K562 (cell line): ENCODE data around the gene MS4A8. TPM values are rescaled to one million over a fixed set of nuclear protein-coding genes. Genes with fewer than 3 reads are reported as not detected.

Experiments
- ATAC-seq: fragments of 200-7000 bp; cut with Tn5 transposase; 3 replicates; pipeline ENCODE4 v1.9.1; 2020; ENCODE audit warnings: moderate library complexity
- BruUV-seq: library from RNA; stranded (reverse); fragments of 400-500 nt; replicated peaks from 2 replicates; lab custom pipeline; 2021; lab: Mats Ljungman, UMichigan
- CTCF ChIA-PET: fragments of 300-600 bp; formaldehyde crosslinking; extraction: SDS; loops from one replicate; lab custom pipeline; 2021; ENCODE audit warnings: low intra/inter-chr PET ratio; lab: Yijun Ruan, JAX
- POLR2A ChIA-PET: fragments of 300-600, 350-650 bp; sonication (Branson Sonifier 250); formaldehyde crosslinking; extraction: SDS; loops from one replicate; lab custom pipeline; 2021; ENCODE audit warnings: antibody characterized with exemption, inconsistent platforms; lab: Yijun Ruan, JAX
- DNase-seq, 4 experiments: peaks; one replicate each; pipeline versions ENCODE4 v3.0.0 to v3.0.0-alpha.2; 2011 to 2018; ENCODE audit warnings: low spot score in 3 of 4, mixed read lengths in 3 of 4; ENCODE audit errors: extremely low read depth in 1 of 4
- FAIRE-seq: peaks from 2 replicates; lab custom pipeline; 2011; peaks lifted over from hg19 to GRCh38; lab: Jason Lieb, UNC
- H2AFZ ChIP-seq: 2 replicates; pipeline ENCODE4 v1.6.0; 2011; ENCODE audit warnings: low read depth, low read length, control low read depth, inconsistent platforms
- H3K27ac ChIP-seq: fragments of 200-600 bp; 3 replicates; pipeline ENCODE4 v1.8.0; 2011; ENCODE audit warnings: low read depth, mild to moderate bottlenecking, control low read depth, inconsistent platforms, low read length, moderate library complexity, mixed read lengths; ENCODE audit errors: extremely low read depth
- H3K27me3 ChIP-seq, 2 experiments: fragments of 300-600 bp in 1 of 2; 2 replicates in 1 of 2; 3 replicates in 1 of 2; pipeline versions ENCODE4 v1.6.0 to v1.8.0; 2011; ENCODE audit warnings: inconsistent platforms in 2 of 2, low read length in 2 of 2, mild to moderate bottlenecking in 1 of 2, mixed read lengths in 1 of 2, moderate library complexity in 1 of 2; ENCODE audit not compliant: control insufficient read depth in 2 of 2, insufficient read depth in 2 of 2
- H3K36me3 ChIP-seq: fragments of 300-600 bp; 3 replicates; pipeline ENCODE4 v1.8.0; 2011; ENCODE audit warnings: mild to moderate bottlenecking, low read length, inconsistent platforms; ENCODE audit not compliant: control insufficient read depth, insufficient read depth
- H3K4me1 ChIP-seq, 2 experiments: fragments of 200-600 bp in 1 of 2; replicated peaks in 1 of 2; 2 replicates in 1 of 2; 3 replicates in 1 of 2; pipeline versions ENCODE4 v1.5.1 to v1.8.0; 2011; ENCODE audit warnings: inconsistent platforms in 2 of 2, low read length in 2 of 2, mild to moderate bottlenecking in 1 of 2, mixed read lengths in 1 of 2, moderate library complexity in 1 of 2; ENCODE audit not compliant: control insufficient read depth in 2 of 2, insufficient read depth in 2 of 2
- H3K4me2 ChIP-seq: 2 replicates; pipeline ENCODE4 v1.6.1; 2011; ENCODE audit warnings: low read length, control low read depth, inconsistent platforms, mixed read lengths; ENCODE audit not compliant: insufficient read depth
- H3K4me3 ChIP-seq: fragments of 200-600 bp; sonication (generic), shearing (Covaris generic); 2 replicates; pipeline ENCODE4 v1.5.1; 2016; ENCODE audit warnings: control low read depth, inconsistent platforms
- H3K79me2 ChIP-seq: fragments of 200-600 bp; 3 replicates; pipeline ENCODE4 v1.8.0; 2011; ENCODE audit warnings: low read length, inconsistent platforms; ENCODE audit not compliant: control insufficient read depth, insufficient read depth
- H3K9ac ChIP-seq, 2 experiments: 2 replicates each; pipeline versions ENCODE4 v1.6.0 to v1.6.1; 2011; ENCODE audit warnings: low read depth in 2 of 2, low read length in 2 of 2, control low read depth in 1 of 2, inconsistent platforms in 1 of 2, mild to moderate bottlenecking in 1 of 2, mixed read lengths in 1 of 2; ENCODE audit not compliant: insufficient read depth in 1 of 2
- H3K9me1 ChIP-seq: one replicate; pipeline ENCODE4 v1.6.0; 2011; ENCODE audit warnings: inconsistent platforms, mild to moderate bottlenecking, low read length, moderate library complexity; ENCODE audit not compliant: control insufficient read depth, insufficient read depth
- H3K9me3 ChIP-seq: replicated peaks from 2 replicates; pipeline ENCODE4 v1.5.1; 2011; ENCODE audit warnings: low read depth, low read length, inconsistent platforms; ENCODE audit not compliant: control insufficient read depth, insufficient read depth
- H4K20me1 ChIP-seq: replicated peaks from 2 replicates; pipeline ENCODE4 v1.6.1; 2011; ENCODE audit warnings: low read length, inconsistent platforms, mixed read lengths; ENCODE audit not compliant: control insufficient read depth, insufficient read depth
- GABPB2 ChIP-seq: fragments of 250-450 bp; sonication (Bioruptor Pico); conservative IDR thresholded peaks from 2 replicates; pipeline ENCODE4 v1.5.1; 2021; ENCODE audit warnings: mild to moderate bottlenecking
- HMGN3 ChIP-seq: IDR thresholded peaks from 2 replicates; pipeline ENCODE4 v1.6.1; 2011; ENCODE audit warnings: borderline replicate concordance, low read depth, mild to moderate bottlenecking, mixed read lengths, low read length; ENCODE audit not compliant: insufficient read length; ENCODE audit errors: extremely low read depth
- MTF1 ChIP-seq: fragments of 250-450 bp; sonication (Bioruptor Pico); IDR thresholded peaks from 2 replicates; pipeline ENCODE4 v1.9.0; 2021; ENCODE audit warnings: moderate library complexity, mild to moderate bottlenecking, inconsistent platforms, borderline replicate concordance
- PHTF2 ChIP-seq: fragments of 250-450 bp; sonication (Bioruptor Pico); IDR thresholded peaks from 2 replicates; pipeline ENCODE4 v1.5.0; 2021; ENCODE audit warnings: mild to moderate bottlenecking
- RBM17 ChIP-seq: fragments of 200-400 bp; formaldehyde crosslinking; IDR thresholded peaks from 2 replicates; pipeline ENCODE4 v1.6.1; 2017; ENCODE audit warnings: low read depth, mild to moderate bottlenecking, low read length, borderline replicate concordance
- SRF ChIP-seq, 2 experiments: fragments of 250-450, 450-650 bp in 1 of 2; sonication (Bioruptor Pico) in 1 of 2; sonication (generic) in 1 of 2; formaldehyde crosslinking; IDR thresholded peaks; 2 replicates each; pipeline versions ENCODE4 v1.5.0 to v1.5.1; 2020 to 2022; ENCODE audit warnings: mild to moderate bottlenecking in 1 of 2, missing genetic modification reagents in 1 of 2
- U2AF2 ChIP-seq: fragments of 200-400 bp; formaldehyde crosslinking; optimal IDR thresholded peaks from 2 replicates; pipeline ENCODE3; 2017; ENCODE audit warnings: low read depth, mild to moderate bottlenecking, low read length
- XRCC3 ChIP-seq: fragments of 450-650 bp; IDR thresholded peaks from 2 replicates; pipeline ENCODE4 v1.6.1; 2017; ENCODE audit warnings: mild to moderate bottlenecking, moderate library complexity
- ZEB2 ChIP-seq: fragments of 450-650 bp; IDR thresholded peaks from 2 replicates; pipeline ENCODE4 v1.6.1; 2016
- ZMIZ1 ChIP-seq, 2 experiments: fragments of 150-350 bp in 1 of 2; IDR thresholded peaks; 2 replicates each; pipeline ENCODE4 v1.6.1; 2012 to 2016; ENCODE audit warnings: low read depth in 2 of 2, low read length in 2 of 2, mild to moderate bottlenecking in 1 of 2, moderate library complexity in 1 of 2
- ZNF408 ChIP-seq: fragments of 250-450 bp; sonication (Bioruptor Pico); IDR thresholded peaks from 2 replicates; pipeline ENCODE4 v1.4.0; 2020; ENCODE audit warnings: low read depth, mild to moderate bottlenecking, moderate library complexity
- WGBS: fragments of 100-300 bp; shearing (Covaris generic); methylation state at CpG from one replicate; pipeline ENCODE4 v1.1.6; 2016; ENCODE audit warnings: low coverage, mixed read lengths; ENCODE audit not compliant: insufficient coverage; ENCODE audit errors: missing lambda C conversion rate; 5-methylcytosine and 5-hydroxymethylcytosine counted together
- in situ Hi-C: fragments of 300-500 bp; cut with MboI; formaldehyde crosslinking; loops from 4 replicates; pipeline ENCODE4 v1.15.0; 2018; ENCODE audit warnings: inconsistent platforms, mixed read lengths
- intact Hi-C: fragments of 100-400 bp; cut with micrococcal nuclease; formaldehyde crosslinking; loops from 2 replicates; pipeline ENCODE4 v1.14.2; 2022
- polyA plus RNA-seq, 8 experiments: library from polyadenylated mRNA; depleted of rRNA in 4 of 8; stranded (reverse) in 5 of 8; unstranded in 3 of 8; fragments of >200 nt; fragmentation: Nextera tagmentation in 2 of 8; fragmentation: Illumina TruSeq in 1 of 8; extraction: Ambion mirVana in 2 of 8; extraction: Trizol in 1 of 8; gene quantifications; 2 replicates each; pipeline versions ENCODE4 v1.2.1 to v1.2.3, GENCODE V29; 2011 to 2014; ENCODE audit warnings: inconsistent platforms in 1 of 8, missing spikeins in 1 of 8
- total RNA-seq, 7 experiments: library from RNA; depleted of rRNA in 6 of 7; stranded (reverse); fragments of >200 nt in 6 of 7; fragmentation: Illumina TruSeq in 2 of 7; extraction: Trizol in 2 of 7; gene quantifications; 2 replicates each; pipeline versions ENCODE4 v1.2.1 to v1.2.3, GENCODE V29; 2011 to 2021; ENCODE audit warnings: low replicate concordance in 1 of 7
- TF ChIP-seq, protein P1 (sequence below): fragments of 450-650 bp; IDR thresholded peaks from 2 replicates; pipeline ENCODE4 v1.6.1; 2017; ENCODE audit warnings: antibody characterized with exemption
- TF ChIP-seq, protein P2 (sequence below): fragments of 450-650 bp; formaldehyde crosslinking; IDR thresholded peaks from 2 replicates; pipeline ENCODE4 v1.4.0; 2022; ENCODE audit warnings: missing genetic modification characterization

MS4A8 gene
- total and polyA plus RNA-seq, 9 of the 15 experiments (the other 6 are each of a cell fraction or from before 2014, with no cell fraction given): not detected

- TF ChIP-seq ZMIZ1 (IDR thresholded peaks at IDR 0.05; ENCODE audit: low read depth in 2 of 2, low read length in 2 of 2) (no peak), U2AF2 (no peak)
- TF ChIP-seq, protein P1, sequence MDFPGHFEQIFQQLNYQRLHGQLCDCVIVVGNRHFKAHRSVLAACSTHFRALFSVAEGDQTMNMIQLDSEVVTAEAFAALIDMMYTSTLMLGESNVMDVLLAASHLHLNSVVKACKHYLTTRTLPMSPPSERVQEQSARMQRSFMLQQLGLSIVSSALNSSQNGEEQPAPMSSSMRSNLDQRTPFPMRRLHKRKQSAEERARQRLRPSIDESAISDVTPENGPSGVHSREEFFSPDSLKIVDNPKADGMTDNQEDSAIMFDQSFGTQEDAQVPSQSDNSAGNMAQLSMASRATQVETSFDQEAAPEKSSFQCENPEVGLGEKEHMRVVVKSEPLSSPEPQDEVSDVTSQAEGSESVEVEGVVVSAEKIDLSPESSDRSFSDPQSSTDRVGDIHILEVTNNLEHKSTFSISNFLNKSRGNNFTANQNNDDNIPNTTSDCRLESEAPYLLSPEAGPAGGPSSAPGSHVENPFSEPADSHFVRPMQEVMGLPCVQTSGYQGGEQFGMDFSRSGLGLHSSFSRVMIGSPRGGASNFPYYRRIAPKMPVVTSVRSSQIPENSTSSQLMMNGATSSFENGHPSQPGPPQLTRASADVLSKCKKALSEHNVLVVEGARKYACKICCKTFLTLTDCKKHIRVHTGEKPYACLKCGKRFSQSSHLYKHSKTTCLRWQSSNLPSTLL: no peak
These were observed 7.8 kb upstream of the MS4A8 start (continued) for GRCh38 chr11:60691661-60692060.

DNA sequence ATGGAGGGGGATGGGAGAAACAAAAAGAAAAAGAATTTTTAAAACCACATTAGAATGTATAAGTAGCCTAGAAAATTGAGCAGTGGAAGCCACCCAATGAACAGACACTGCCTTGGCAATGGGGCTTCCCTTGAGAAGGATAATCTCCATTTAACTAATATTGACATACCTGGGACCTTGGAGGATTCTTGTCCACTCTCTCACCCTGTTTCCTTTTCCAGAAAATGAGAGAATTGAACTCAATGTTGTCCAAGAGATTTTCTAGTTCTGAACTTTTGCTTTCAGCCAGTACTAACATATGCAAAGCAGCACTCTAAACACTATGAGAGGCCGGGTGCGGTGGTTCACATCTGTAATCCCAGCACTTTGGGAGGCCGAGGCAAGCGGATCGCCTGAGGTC lies 524 bp downstream of the MS4A8 start:
- CTCF ChIA-PET: no interaction called here
- no peak overlapping the region for H3K9ac ChIP-seq
- DNase-seq: no peak
- H3K27me3 ChIP-seq: peaks cover 0 to 10% of the 10 kb centered on the region in 2 experiments; a peak in 2 of 5 replicates
- H3K9me1 ChIP-seq: no peaks in the 10 kb centered on the region
- intact Hi-C loops (loop anchor here (2.0 kb wide), 1 partner anchor 63 kb away; no protein-coding TSS in a partner anchor), in situ Hi-C loops (no loop called here)
- H3K79me2 ChIP-seq: no peaks in the 10 kb centered on the region
- TF ChIP-seq ZNF408 (CRISPR knock-in tag): no peak
- TF ChIP-seq ZEB2: no peak
- TF ChIP-seq XRCC3: no peak
- no peak for TF ChIP-seq PHTF2 (CRISPR knock-in tag)
- no peak for TF ChIP-seq HMGN3
- TF ChIP-seq RBM17: no peak
- no peak for TF ChIP-seq MTF1 (CRISPR knock-in tag)
- TF ChIP-seq, protein P2, sequence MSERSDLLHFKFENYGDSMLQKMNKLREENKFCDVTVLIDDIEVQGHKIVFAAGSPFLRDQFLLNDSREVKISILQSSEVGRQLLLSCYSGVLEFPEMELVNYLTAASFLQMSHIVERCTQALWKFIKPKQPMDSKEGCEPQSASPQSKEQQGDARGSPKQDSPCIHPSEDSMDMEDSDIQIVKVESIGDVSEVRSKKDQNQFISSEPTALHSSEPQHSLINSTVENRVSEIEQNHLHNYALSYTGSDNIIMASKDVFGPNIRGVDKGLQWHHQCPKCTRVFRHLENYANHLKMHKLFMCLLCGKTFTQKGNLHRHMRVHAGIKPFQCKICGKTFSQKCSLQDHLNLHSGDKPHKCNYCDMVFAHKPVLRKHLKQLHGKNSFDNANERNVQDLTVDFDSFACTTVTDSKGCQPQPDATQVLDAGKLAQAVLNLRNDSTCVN: no peak
- no peak for TF ChIP-seq SRF (CRISPR knock-in tag; IDR thresholded peaks at IDR 0.05)
- no peak for TF ChIP-seq GABPB2 (CRISPR knock-in tag)
- TF ChIP-seq, all 486 proteins: peak for 0
- FAIRE-seq: no peak
- ATAC-seq: no peak
- Histone ChIP-seq H3K27ac (no peak overlapping the region), H3K36me3 (no peaks in the 10 kb centered on the region), H4K20me1 (no peaks in the 10 kb centered on the region), H3K4me2 (no peak overlapping the region), H3K4me3 (no peak overlapping the region), H3K4me1 (no peaks in the 10 kb centered on the region), H2AFZ (no peak overlapping the region), H3K9me3 (no peaks in the 10 kb centered on the region)
- WGBS: 0% methylated on average over 5 of the region's 5 CpGs
- POLR2A ChIA-PET: interaction anchor here (0.5 kb wide), 1 partner anchor 134 kb away, joined by 3 read pairs; no protein-coding TSS in a partner anchor
- BruUV-seq: no TSS peak
